ENCODE measurements around the gene TNFRSF9. TPM values are rescaled to one million over a fixed set of nuclear protein-coding genes. Genes with fewer than 3 reads are reported as not detected.

The TNFRSF9 gene
- total RNA-seq, 1 experiment from 2014 or later: not detected

DNA sequence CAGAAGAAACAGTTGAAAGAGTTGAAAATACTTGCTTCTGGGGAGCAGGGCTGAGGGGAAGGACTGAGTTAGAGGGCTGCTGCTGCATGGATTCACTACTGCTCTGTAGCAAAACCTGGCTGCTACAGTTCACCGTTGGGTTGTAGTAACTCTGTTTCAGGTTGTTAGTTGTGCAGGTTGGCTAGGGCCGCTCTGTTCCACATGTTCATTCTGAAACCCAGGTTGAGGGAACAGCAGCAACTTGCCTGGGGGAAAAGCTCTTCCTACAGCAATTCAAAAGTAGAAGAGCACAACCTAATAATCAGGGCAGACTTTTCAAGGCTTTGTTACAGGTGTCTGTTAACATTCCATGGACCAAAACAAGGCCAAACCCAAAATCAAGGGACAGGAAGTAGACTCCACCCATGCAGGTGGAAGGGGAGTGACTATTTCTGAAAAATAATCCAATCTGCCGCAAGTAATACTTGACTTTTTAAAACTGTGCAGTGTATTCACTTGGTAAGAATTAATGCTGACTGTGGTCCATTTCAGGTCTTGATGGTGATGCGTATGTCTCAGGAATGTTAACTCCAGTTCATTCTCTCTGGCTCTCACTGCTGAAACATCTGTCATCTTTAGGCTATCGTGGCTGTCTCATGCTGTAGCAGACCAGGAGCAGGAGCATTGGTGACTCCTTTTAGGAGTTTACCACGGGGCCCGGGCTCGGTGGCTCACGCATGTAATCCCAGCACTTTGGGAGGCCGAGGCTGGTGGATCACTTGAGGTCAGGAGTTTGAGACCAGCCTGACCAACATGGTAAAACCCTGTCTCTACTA is 15.8 kb upstream of the TNFRSF9 start:
- H3K4me1 ChIP-seq (ENCODE audit: insufficient read depth, low read length): no peaks in the 10 kb centered on the region
- no peak overlapping the region; a peak in 1 of 7 replicates for H3K27ac Mint-ChIP-seq
- DNase-seq: no peak

More for the DNA sequence above, 15.8 kb upstream of the TNFRSF9 start:
- no peaks in the 10 kb centered on the region for H3K23me2 ChIP-seq (ENCODE audit: insufficient read length, low read depth, low read length, poor library complexity, severe bottlenecking)
- no peaks in the 10 kb centered on the region for H3K79me2 ChIP-seq (ENCODE audit: insufficient read depth, low read length)
- no peak overlapping the region for H3K27ac ChIP-seq (ENCODE audit: insufficient read length, low read depth, low read length)
- H3K4me3 Mint-ChIP-seq: no peak overlapping the region
- no peak overlapping the region for H2BK15ac ChIP-seq (ENCODE audit: low read depth, low read length)
- H3K4me1 Mint-ChIP-seq: peaks cover 6 to 9% of the 10 kb centered on the region in 2 experiments
- no peaks in the 10 kb centered on the region for H3K79me1 ChIP-seq (ENCODE audit: insufficient read depth, low read depth, low read length, poor library complexity, severe bottlenecking)
- H3T11ph ChIP-seq (ENCODE audit: low read length): no peak overlapping the region
- H2BK12ac ChIP-seq (ENCODE audit: insufficient read length, low read depth, low read length): no peak overlapping the region
- no peak overlapping the region for H2BK20ac ChIP-seq (ENCODE audit: low read depth, low read length, poor library complexity, severe bottlenecking)
- H4K91ac ChIP-seq (ENCODE audit: insufficient read length, low read depth, low read length): no peak overlapping the region
- peaks cover 7% of the 10 kb centered on the region in 2 experiments for H3K9me3 Mint-ChIP-seq
- H3K4ac ChIP-seq (ENCODE audit: low read depth, low read length): no peak overlapping the region
- H3K18ac ChIP-seq (ENCODE audit: insufficient read length, low read depth, low read length): no peak overlapping the region
- no peak overlapping the region for H4K5ac ChIP-seq (ENCODE audit: insufficient read length, low read depth, low read length)
- no CpG with 5 or more reads among the region's 10 CpGs for WGBS (ENCODE audit: extremely low coverage, insufficient read length, low lambda C conversion rate)
- H2AK5ac ChIP-seq (ENCODE audit: insufficient read length, low read length): no peak overlapping the region
- H3K27me3 Mint-ChIP-seq (ENCODE audit: low read depth): no peaks in the 10 kb centered on the region; the same call in 1 of the 2 replicates
- H3K4me2 ChIP-seq (ENCODE audit: insufficient read depth, insufficient read length, low read length): no peak overlapping the region
- TF ChIP-seq, protein P1, sequence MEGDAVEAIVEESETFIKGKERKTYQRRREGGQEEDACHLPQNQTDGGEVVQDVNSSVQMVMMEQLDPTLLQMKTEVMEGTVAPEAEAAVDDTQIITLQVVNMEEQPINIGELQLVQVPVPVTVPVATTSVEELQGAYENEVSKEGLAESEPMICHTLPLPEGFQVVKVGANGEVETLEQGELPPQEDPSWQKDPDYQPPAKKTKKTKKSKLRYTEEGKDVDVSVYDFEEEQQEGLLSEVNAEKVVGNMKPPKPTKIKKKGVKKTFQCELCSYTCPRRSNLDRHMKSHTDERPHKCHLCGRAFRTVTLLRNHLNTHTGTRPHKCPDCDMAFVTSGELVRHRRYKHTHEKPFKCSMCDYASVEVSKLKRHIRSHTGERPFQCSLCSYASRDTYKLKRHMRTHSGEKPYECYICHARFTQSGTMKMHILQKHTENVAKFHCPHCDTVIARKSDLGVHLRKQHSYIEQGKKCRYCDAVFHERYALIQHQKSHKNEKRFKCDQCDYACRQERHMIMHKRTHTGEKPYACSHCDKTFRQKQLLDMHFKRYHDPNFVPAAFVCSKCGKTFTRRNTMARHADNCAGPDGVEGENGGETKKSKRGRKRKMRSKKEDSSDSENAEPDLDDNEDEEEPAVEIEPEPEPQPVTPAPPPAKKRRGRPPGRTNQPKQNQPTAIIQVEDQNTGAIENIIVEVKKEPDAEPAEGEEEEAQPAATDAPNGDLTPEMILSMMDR (conservative IDR thresholded peaks at IDR 0.05): no peak
- H2BK120ac ChIP-seq (ENCODE audit: low read depth, low read length, poor library complexity, severe bottlenecking): no peak overlapping the region
- H3K36me3 Mint-ChIP-seq (ENCODE audit: insufficient read depth in 1 of 3, low read depth in 3 of 3): peaks cover 0 to 7% (median 3%) of the 10 kb centered on the region in 3 experiments; a peak in 3 of 7 replicates
- H2AFZ ChIP-seq (ENCODE audit: low read length): no peak overlapping the region
- no peak overlapping the region for H3K14ac ChIP-seq (ENCODE audit: insufficient read depth, low read length)
- no peak overlapping the region for H4K8ac ChIP-seq (replicated peaks; ENCODE audit: insufficient read length, low read depth, low read length)
- no peak overlapping the region for H3K23ac ChIP-seq (ENCODE audit: insufficient read length, low read depth, low read length)
- no peaks in the 10 kb centered on the region for H3K9me3 ChIP-seq (ENCODE audit: control insufficient read depth, low read depth, low read length)
- H3K27me3 ChIP-seq (ENCODE audit: insufficient read depth, low read length): no peaks in the 10 kb centered on the region
- H3K9ac ChIP-seq (ENCODE audit: extremely low read depth, insufficient read length, low read length): no peak overlapping the region
- H3K56ac ChIP-seq (ENCODE audit: insufficient read length, low read depth, low read length): no peak overlapping the region
- no peaks in the 10 kb centered on the region for H4K20me1 ChIP-seq (ENCODE audit: control insufficient read depth, insufficient read depth, insufficient read length)
- H2BK5ac ChIP-seq (ENCODE audit: insufficient read length, low read length): no peak overlapping the region
